AG09319 (cell line): ENCODE measurements around the gene MGME1.

ENCODE experiments used
- DNase-seq: peaks from one replicate; pipeline ENCODE4 v3.0.0-alpha.2; 2010; ENCODE audit warnings: low read depth; ENCODE audit errors: extremely low read depth
- TF ChIP-seq, protein P1 (sequence below): IDR thresholded peaks from 2 replicates; pipeline ENCODE4 v1.5.1; 2011; ENCODE audit warnings: low read depth, mild to moderate bottlenecking, inconsistent platforms, low read length, moderate library complexity

MGME1 gene, protein sequence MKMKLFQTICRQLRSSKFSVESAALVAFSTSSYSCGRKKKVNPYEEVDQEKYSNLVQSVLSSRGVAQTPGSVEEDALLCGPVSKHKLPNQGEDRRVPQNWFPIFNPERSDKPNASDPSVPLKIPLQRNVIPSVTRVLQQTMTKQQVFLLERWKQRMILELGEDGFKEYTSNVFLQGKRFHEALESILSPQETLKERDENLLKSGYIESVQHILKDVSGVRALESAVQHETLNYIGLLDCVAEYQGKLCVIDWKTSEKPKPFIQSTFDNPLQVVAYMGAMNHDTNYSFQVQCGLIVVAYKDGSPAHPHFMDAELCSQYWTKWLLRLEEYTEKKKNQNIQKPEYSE

DNA sequence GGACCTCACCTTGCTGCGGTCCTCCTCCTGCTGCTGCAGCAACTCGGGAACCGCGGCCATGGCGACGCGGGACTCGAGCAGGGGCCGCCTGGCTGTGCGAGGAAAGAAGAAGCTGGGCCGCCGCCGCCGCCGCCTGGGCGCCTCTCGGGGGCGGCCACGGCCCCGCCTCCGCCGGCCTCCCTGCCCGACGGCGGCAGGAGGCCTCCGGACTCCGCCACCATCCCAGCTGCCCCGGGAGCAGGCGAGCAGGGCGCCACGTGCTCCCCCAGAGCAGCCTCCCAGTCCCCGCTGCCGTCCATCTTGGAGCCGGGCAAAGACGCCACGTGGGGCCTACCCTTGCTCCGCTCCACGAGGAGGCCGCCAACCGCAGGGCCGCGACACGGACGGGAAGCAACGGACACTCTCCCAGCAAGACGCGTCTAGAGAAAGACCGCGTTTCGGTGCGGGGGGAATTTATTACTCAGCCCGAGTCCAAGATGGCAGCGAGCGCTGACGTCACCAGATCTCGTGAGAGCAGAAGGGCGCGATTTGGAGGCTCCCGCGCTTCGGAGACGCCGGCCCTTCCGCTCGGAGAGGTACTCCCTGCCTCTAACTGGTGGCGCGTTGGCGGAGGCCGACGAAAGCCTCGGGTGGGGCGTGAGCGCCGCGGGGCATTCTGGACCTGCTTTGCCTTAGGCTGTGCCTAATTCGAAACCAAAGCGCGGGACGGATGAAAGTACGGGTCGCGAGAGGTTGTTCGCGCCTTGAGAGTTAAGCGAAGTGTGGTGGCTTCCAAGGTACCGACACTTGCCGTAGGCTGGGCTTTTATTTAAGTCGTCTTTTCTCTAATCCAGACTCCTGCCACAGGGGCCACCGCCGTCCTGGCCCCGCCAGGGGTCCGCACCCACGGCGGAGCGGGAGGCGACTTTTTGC is at the start of gene MGME1, which contains the start of gene SNX5:
TSS of gene MGME1 (plus strand) at position 653 of the 912 bp plus-strand sequence. CDS start 842 bp downstream, outside the sequence.
TSS of gene SNX5 (minus strand) at position 429 of the 912 bp plus-strand sequence. CDS start at position 60, 369 bp downstream.
- TF ChIP-seq, protein P1, sequence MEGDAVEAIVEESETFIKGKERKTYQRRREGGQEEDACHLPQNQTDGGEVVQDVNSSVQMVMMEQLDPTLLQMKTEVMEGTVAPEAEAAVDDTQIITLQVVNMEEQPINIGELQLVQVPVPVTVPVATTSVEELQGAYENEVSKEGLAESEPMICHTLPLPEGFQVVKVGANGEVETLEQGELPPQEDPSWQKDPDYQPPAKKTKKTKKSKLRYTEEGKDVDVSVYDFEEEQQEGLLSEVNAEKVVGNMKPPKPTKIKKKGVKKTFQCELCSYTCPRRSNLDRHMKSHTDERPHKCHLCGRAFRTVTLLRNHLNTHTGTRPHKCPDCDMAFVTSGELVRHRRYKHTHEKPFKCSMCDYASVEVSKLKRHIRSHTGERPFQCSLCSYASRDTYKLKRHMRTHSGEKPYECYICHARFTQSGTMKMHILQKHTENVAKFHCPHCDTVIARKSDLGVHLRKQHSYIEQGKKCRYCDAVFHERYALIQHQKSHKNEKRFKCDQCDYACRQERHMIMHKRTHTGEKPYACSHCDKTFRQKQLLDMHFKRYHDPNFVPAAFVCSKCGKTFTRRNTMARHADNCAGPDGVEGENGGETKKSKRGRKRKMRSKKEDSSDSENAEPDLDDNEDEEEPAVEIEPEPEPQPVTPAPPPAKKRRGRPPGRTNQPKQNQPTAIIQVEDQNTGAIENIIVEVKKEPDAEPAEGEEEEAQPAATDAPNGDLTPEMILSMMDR = no peak
- DNase-seq = peak; percentile 98

DNA sequence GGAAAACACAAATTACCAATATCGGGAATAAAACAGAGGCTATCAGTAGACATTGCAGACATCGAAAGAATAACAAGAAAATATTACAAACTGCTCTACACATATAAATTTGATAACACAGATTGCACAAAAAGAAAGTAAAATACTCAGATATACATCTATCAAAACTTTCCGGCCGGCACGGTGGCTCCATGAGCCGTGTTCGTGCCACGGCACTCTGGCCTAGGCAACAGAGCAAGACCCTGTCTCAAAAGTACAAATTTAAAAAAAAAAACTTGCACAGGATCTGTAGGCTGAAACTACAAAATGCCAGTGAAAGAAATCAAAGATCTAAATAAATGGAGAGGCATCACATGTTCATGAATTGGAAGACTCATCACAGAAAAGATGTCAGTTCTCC is 49.7 kb upstream of the MGME1 start:
- TF ChIP-seq, protein P1 = no peak
- no peak for DNase-seq

DNA sequence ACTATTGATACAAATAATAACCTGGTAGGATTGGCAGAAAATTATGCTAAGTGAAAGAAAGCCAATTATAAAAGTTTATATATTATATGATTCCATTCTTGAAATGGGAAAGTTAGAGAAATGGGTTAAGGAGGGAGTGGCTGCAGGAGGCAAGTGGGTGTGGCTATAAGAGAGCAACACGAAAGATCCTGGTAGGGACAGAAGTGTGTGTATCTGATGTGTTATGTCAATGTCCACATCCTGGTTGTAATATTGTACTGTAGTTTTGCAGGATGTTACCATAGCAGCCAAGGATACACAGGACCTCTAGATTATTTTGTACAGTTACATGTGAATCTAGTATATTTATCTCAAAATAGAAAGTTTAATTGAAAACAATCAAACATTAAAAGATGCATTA is 47.0 kb upstream of the MGME1 start:
- DNase-seq = no peak
- TF ChIP-seq, protein P1 = no peak

DNA sequence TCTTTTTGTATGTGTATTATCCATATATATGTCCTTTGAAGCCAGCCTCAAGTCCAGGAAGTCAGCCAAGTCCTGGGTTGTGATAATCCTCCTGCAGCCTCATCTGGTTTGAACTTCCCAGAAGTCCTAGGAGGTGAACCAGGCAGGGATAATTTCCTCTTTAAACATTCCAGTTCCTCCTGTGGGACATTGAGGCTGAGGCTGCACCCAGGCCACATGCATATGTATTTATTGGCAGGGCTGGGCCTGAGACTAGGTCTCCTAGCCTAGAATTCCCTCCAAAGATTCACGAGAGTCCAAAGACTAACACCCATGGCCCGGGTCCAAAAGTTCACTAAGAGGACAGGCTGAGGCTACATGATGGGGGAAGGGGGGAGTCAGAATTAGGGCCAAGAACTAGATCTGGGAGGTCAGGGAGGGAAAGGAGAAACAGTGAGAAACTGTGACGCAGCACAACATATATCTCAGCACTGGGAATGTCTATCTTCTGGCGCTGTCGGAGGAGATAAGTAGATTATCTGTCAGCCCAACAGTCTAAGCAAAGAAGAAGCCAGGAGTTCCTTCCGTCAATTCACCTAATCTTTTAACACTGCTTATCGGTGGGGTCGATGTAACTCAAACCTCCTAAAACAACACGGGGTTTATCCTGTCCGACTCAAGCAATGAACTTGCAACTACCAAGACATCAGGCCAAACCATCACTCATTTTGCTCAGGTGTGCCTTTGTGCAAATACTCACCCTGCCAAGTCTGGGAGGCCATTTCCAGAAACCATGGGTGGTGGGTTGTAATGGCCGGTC is 43.5 kb upstream of the MGME1 start:
- TF ChIP-seq, protein P1 = no peak
- no peak for DNase-seq

DNA sequence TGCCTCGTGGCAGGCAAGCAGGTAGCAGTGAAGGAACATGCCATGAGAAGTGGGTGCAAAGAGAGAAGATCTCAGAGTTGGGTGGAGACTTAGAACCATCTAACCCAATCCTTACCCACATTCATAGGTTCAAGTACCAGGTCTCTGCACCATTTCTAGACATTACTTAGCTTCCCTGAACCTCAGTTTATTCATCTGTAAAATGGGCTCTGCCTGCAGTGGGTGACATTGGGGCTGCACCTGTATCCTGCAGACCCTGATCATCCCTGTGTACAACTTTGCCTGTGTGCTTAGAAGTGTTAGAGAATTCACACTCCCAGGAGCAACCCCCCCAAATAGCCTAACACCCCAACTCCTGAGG is 42.9 kb upstream of the MGME1 start:
- TF ChIP-seq, protein P1 = no peak
- DNase-seq = no peak

DNA sequence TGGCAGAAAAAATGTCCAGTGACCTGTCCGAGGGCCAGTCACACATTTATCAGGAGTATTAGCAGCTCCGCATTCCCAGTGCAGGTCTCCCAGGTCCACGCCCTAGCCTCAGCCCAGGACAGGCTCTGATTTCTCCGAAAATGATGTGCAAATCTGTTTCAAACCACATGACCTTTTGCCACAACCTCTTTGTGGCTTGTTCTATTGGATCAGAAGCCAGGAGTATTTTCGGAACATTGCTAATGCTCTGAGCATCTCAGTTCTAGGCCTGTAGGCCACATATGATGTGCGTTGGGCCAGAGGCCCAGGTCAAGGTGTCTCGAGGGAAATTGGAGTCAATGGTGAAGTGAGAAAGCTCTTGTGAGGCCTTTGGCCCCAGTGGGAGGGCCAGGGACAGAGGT is 40.6 kb upstream of the MGME1 start:
- DNase-seq = no peak
- TF ChIP-seq, protein P1 = no peak
